ENCODE measurements around the gene SP1. TPM values are rescaled to one million over a fixed set of nuclear protein-coding genes. Genes with fewer than 3 reads are reported as not detected.
"Not testable (repeated sequence)": the region's sequence is repeated elsewhere in the genome, so short reads cannot be mapped to it uniquely, and the experiment has no call there.

SP1 gene
- polyA plus RNA-seq, 2 donors: 21.6 to 22.3 TPM

DNA sequence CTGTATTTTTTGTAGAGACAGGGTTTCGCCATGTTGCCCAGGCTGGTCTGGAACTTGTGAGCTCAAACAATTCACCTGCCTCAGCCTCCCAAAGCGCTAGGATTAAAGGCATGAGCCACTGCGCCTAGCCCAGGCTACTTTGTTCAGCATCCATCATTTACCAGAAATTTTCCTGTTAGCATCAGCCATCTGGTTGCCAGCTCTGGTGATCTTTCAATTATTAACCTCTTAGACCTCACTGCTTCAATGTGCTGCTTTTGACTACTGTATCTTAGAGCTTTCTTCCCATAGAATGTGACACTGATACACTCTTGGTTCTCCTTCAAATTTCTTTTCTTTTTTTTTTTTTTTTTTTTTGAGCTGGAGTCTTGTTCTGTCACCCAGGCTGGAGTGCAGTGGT, 38.2 kb downstream of the SP1 start:
- Histone ChIP-seq H3K9me3 (ENCODE audit: control insufficient read depth in 2 of 2, insufficient read depth in 1 of 2, low read depth in 1 of 2, low read length in 1 of 2) (no peaks in the 10 kb centered on the region), H3K27me3 (ENCODE audit: control insufficient read depth in 1 of 2, insufficient read depth in 2 of 2, low read length in 2 of 2) (no peaks in the 10 kb centered on the region), H3K36me3 (ENCODE audit: control insufficient read depth in 2 of 2, insufficient read depth in 2 of 2, low read length in 1 of 2) (peaks cover 2 to 3% of the 10 kb centered on the region in 2 donors), H3K4me1 (ENCODE audit: control insufficient read depth in 2 of 2, insufficient read depth in 2 of 2, low read length in 1 of 2) (no peaks in the 10 kb centered on the region), H3K27ac (ENCODE audit: low read depth in 2 of 2, low read length in 1 of 2) (no peak overlapping the region), H3K4me3 (ENCODE audit: low read depth in 1 of 2, low read length in 2 of 2) (no peak overlapping the region)
- WGBS, 2 donors: 73 to 85% methylated on average over 3 of the region's 3 CpGs

DNA sequence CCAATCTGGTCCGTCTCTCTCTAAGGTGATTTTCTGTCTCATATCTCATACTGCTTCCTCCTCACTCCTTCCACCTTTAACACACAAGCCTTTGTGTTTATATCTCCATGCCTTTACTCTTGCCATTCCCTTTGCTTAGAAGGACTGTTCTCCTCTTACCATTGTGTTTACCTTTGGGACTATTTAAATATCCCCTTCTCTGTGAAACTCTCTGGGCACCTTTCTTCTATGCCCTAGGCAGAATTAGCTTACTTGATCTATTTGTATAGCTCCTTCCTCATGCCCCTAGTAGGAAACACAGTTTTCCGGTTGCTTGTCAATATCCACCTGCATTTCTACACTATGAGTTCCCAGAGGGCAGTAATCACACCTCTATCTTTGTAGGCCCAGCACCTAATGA, 39.8 kb downstream of the SP1 start:
- Histone ChIP-seq H3K4me1 (ENCODE audit: control insufficient read depth in 2 of 2, insufficient read depth in 2 of 2, low read length in 1 of 2) (no peaks in the 10 kb centered on the region), H3K27ac (ENCODE audit: low read depth in 2 of 2, low read length in 1 of 2) (no peak overlapping the region), H3K9me3 (ENCODE audit: control insufficient read depth in 2 of 2, insufficient read depth in 1 of 2, low read depth in 1 of 2, low read length in 1 of 2) (no peaks in the 10 kb centered on the region), H3K27me3 (ENCODE audit: control insufficient read depth in 1 of 2, insufficient read depth in 2 of 2, low read length in 2 of 2) (no peaks in the 10 kb centered on the region), H3K4me3 (ENCODE audit: low read depth in 1 of 2, low read length in 2 of 2) (no peak overlapping the region), H3K36me3 (ENCODE audit: control insufficient read depth in 2 of 2, insufficient read depth in 2 of 2, low read length in 1 of 2) (peaks cover under 1% of the 10 kb centered on the region in 2 donors)
- 80 to 87% methylated on average over 2 of the region's 2 CpGs for WGBS, 2 donors

DNA sequence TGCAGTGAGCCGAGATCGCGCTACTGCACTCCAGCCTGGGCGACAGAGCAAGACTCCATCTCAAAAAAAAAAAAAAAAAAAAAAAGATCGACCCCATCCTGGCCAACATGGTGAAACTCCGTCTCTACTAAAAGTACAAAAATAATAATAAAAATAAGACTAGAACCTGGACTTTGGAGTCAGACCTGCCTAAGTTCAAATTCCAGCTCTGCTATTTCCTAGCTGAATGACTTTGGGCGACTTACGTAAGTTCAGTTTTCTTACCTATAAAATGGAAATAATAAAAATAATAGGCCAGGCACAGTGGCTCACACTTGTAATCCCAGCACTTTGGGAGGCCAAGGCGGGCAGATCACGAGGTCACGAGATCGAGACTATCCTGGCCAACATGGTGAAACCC, 42.3 kb downstream of the SP1 start:
- not testable (repeated sequence) for H3K4me1 ChIP-seq (ENCODE audit: control insufficient read depth in 2 of 2, insufficient read depth in 2 of 2, low read length in 1 of 2); H3K27me3 ChIP-seq (ENCODE audit: control insufficient read depth in 1 of 2, insufficient read depth in 2 of 2, low read length in 2 of 2); H3K9me3 ChIP-seq (ENCODE audit: control insufficient read depth in 2 of 2, insufficient read depth in 1 of 2, low read depth in 1 of 2, low read length in 1 of 2); H3K36me3 ChIP-seq (ENCODE audit: control insufficient read depth in 2 of 2, insufficient read depth in 2 of 2, low read length in 1 of 2); H3K27ac ChIP-seq (ENCODE audit: low read depth in 2 of 2, low read length in 1 of 2); H3K4me3 ChIP-seq (ENCODE audit: low read depth in 1 of 2, low read length in 2 of 2)
- 83 to 90% methylated on average over 9 to 12 of the region's 12 CpGs for WGBS, 2 donors

DNA sequence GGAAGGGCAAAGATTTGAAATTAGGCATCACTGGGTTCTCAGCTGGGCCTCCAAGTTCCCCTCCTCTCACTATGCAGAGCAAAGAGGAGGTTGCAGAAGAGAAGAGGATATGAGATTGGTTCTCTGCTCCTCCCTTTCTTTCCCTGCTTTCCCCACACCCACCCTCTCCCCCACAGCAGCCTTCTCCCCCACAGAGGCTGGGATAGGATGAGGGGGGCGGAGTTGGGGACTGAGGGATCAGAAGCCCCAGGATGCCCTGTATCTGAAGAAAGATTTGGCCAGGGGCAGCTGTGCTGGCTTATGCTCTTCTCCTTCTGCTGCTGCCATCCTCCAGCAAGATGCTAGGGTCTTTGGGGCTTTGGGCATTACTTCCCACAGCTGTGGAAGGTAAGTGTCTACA, 43.6 kb downstream of the SP1 start, which contains the start of gene AMHR2:
Gene AMHR2 (plus strand): TSS at position 259 of the 400 bp plus-strand sequence. CDS start 80 bp downstream, at position 339.
- H3K27ac ChIP-seq (ENCODE audit: low read depth in 2 of 2, low read length in 1 of 2): no peak within 1 kb of the TSS
- no peaks in the 10 kb centered on the region for H3K9me3 ChIP-seq (ENCODE audit: control insufficient read depth in 2 of 2, insufficient read depth in 1 of 2, low read depth in 1 of 2, low read length in 1 of 2)
- WGBS, 2 donors: 92 to 100% methylated on average over 1 of the region's 1 CpG
- no peaks in the 10 kb centered on the region for H3K36me3 ChIP-seq (ENCODE audit: control insufficient read depth in 2 of 2, insufficient read depth in 2 of 2, low read length in 1 of 2)
- H3K4me1 ChIP-seq (ENCODE audit: control insufficient read depth in 2 of 2, insufficient read depth in 2 of 2, low read length in 1 of 2): no peaks in the 10 kb centered on the region
- no peaks in the 10 kb centered on the region for H3K27me3 ChIP-seq (ENCODE audit: control insufficient read depth in 1 of 2, insufficient read depth in 2 of 2, low read length in 2 of 2)
- H3K4me3 ChIP-seq (ENCODE audit: low read depth in 1 of 2, low read length in 2 of 2): no peak within 1 kb of the TSS

DNA sequence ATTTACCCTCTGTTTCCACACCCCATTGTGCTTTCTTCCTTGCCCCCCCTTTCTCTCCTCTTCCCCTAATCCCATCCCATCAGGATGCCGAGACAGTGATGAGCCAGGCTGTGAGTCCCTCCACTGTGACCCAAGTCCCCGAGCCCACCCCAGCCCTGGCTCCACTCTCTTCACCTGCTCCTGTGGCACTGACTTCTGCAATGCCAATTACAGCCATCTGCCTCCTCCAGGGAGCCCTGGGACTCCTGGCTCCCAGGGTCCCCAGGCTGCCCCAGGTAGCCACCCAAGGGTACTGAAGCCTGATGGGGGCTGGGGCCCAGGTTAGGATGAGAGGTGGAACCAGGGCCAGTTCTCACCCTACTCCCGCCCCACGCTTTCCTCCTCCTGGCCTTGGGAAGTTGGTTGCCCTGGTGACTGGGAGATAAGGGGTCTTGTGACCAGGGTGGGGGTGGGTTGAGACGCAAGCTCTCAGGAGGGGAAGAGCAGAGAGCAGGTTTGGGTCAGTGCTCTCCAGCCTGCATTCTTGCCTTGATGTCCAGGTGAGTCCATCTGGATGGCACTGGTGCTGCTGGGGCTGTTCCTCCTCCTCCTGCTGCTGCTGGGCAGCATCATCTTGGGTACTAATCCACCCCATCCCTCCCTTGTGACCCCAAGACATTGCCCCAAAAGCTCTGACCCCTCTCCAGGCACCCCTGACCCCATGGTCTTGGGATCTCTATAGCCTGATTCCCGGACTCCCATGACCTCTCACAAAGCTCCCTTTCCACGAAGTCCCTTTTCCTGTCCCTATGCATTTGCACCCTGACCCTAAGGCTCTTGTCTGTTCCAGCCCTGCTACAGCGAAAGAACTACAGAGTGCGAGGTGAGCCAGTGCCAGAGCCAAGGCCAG, 44.9 kb downstream of the SP1 start:
- no peaks in the 10 kb centered on the region for H3K9me3 ChIP-seq (ENCODE audit: control insufficient read depth in 2 of 2, insufficient read depth in 1 of 2, low read depth in 1 of 2, low read length in 1 of 2)
- H3K4me3 ChIP-seq (ENCODE audit: low read depth in 1 of 2, low read length in 2 of 2): no peak overlapping the region
- no peaks in the 10 kb centered on the region for H3K36me3 ChIP-seq (ENCODE audit: control insufficient read depth in 2 of 2, insufficient read depth in 2 of 2, low read length in 1 of 2)
- no peak overlapping the region for H3K27ac ChIP-seq (ENCODE audit: low read depth in 2 of 2, low read length in 1 of 2)
- no peaks in the 10 kb centered on the region for H3K27me3 ChIP-seq (ENCODE audit: control insufficient read depth in 1 of 2, insufficient read depth in 2 of 2, low read length in 2 of 2)
- WGBS, 2 donors: 65 to 84% methylated on average over 9 of the region's 9 CpGs
- H3K4me1 ChIP-seq (ENCODE audit: control insufficient read depth in 2 of 2, insufficient read depth in 2 of 2, low read length in 1 of 2): no peaks in the 10 kb centered on the region

DNA sequence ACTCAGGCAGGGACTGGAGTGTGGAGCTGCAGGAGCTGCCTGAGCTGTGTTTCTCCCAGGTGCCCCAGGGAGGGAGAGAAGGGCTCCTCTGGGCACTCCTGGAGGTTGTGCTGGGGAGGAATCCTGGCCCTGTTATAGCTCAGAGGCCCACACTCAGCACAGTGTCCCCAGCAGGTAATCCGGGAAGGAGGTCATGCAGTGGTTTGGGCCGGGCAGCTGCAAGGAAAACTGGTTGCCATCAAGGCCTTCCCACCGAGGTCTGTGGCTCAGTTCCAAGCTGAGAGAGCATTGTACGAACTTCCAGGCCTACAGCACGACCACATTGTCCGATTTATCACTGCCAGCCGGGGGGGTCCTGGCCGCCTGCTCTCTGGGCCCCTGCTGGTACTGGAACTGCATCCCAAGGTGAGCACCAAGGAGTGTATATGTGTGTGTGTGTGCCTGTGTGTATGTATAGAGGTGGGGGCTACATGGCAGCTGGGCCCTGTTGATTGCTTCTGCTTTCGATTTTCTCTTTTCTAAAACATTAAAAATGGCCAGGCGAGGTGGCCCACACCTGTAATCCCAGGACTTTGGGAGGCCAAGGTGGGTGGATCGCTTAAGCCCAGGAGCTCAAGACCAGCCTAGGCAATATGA, 45.7 kb downstream of the SP1 start:
- 68 to 80% methylated on average over 10 to 11 of the region's 11 CpGs for WGBS, 2 donors
- no peaks in the 10 kb centered on the region for H3K36me3 ChIP-seq (ENCODE audit: control insufficient read depth in 2 of 2, insufficient read depth in 2 of 2, low read length in 1 of 2)
- H3K4me3 ChIP-seq (ENCODE audit: low read depth in 1 of 2, low read length in 2 of 2): no peak overlapping the region
- no peaks in the 10 kb centered on the region for H3K27me3 ChIP-seq (ENCODE audit: control insufficient read depth in 1 of 2, insufficient read depth in 2 of 2, low read length in 2 of 2)
- H3K4me1 ChIP-seq (ENCODE audit: control insufficient read depth in 2 of 2, insufficient read depth in 2 of 2, low read length in 1 of 2): no peaks in the 10 kb centered on the region
- H3K27ac ChIP-seq (ENCODE audit: low read depth in 2 of 2, low read length in 1 of 2): no peak overlapping the region
- no peaks in the 10 kb centered on the region for H3K9me3 ChIP-seq (ENCODE audit: control insufficient read depth in 2 of 2, insufficient read depth in 1 of 2, low read depth in 1 of 2, low read length in 1 of 2)

DNA sequence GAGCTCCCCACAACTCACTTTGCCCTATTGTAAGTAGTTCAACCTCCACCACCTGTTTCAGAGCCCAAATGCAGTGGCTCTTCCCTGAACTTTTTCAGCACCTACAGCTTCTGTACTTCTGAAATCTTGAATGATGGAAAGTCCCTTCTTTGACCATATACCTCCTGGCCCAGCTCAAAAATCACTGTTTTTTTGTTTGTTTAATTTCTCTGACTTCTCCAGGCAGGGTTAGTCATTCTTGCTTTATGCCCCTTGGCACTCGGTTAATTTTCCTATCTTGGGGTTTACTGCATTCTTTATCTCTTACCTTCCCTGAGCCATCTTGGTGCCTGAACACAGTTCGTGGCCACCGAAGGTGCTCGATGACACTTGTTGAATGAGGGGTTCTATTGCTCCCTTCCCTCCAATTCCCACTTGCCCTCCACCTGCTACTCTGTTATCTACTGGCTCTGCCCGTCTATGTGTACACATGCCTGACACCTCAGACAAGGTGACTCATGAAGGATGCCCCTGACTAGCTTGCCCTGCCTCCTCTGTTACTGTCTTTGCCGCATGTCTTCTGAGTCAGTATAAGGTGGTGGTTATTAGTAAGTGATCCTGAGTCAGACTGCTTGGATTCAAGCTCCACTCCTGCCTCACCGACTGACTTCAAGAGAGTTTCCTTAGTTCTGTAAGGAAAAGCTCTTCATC, 48.1 kb downstream of the SP1 start:
- Histone ChIP-seq H3K9me3 (ENCODE audit: control insufficient read depth in 2 of 2, insufficient read depth in 1 of 2, low read depth in 1 of 2, low read length in 1 of 2) (no peaks in the 10 kb centered on the region), H3K4me3 (ENCODE audit: low read depth in 1 of 2, low read length in 2 of 2) (no peak overlapping the region), H3K27ac (ENCODE audit: low read depth in 2 of 2, low read length in 1 of 2) (no peak overlapping the region), H3K27me3 (ENCODE audit: control insufficient read depth in 1 of 2, insufficient read depth in 2 of 2, low read length in 2 of 2) (no peaks in the 10 kb centered on the region), H3K4me1 (ENCODE audit: control insufficient read depth in 2 of 2, insufficient read depth in 2 of 2, low read length in 1 of 2) (no peaks in the 10 kb centered on the region), H3K36me3 (ENCODE audit: control insufficient read depth in 2 of 2, insufficient read depth in 2 of 2, low read length in 1 of 2) (no peaks in the 10 kb centered on the region)
- WGBS, 2 donors: 61 to 63% methylated on average over 7 of the region's 7 CpGs

DNA sequence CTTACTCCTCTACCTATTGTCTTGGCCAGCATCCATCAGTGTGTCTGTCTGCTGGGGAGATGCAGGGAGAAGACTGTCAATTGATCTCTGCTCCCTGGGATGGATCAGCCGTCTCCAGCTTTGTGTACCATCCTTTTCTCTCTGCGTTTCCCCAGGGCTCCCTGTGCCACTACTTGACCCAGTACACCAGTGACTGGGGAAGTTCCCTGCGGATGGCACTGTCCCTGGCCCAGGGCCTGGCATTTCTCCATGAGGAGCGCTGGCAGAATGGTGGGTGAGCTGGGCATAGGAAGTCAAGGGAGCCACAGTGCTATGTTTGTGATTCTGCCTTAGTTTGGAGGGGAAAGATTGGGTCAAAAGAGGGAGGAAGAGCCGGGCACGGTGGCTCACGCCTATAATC, 48.8 kb downstream of the SP1 start:
- WGBS, 2 donors: 86 to 91% methylated on average over 7 of the region's 7 CpGs
- no peak overlapping the region for H3K4me3 ChIP-seq (ENCODE audit: low read depth in 1 of 2, low read length in 2 of 2)
- no peaks in the 10 kb centered on the region for H3K9me3 ChIP-seq (ENCODE audit: control insufficient read depth in 2 of 2, insufficient read depth in 1 of 2, low read depth in 1 of 2, low read length in 1 of 2)
- H3K36me3 ChIP-seq (ENCODE audit: control insufficient read depth in 2 of 2, insufficient read depth in 2 of 2, low read length in 1 of 2): no peaks in the 10 kb centered on the region
- H3K27me3 ChIP-seq (ENCODE audit: control insufficient read depth in 1 of 2, insufficient read depth in 2 of 2, low read length in 2 of 2): no peaks in the 10 kb centered on the region
- no peaks in the 10 kb centered on the region for H3K4me1 ChIP-seq (ENCODE audit: control insufficient read depth in 2 of 2, insufficient read depth in 2 of 2, low read length in 1 of 2)
- no peak overlapping the region for H3K27ac ChIP-seq (ENCODE audit: low read depth in 2 of 2, low read length in 1 of 2)

DNA sequence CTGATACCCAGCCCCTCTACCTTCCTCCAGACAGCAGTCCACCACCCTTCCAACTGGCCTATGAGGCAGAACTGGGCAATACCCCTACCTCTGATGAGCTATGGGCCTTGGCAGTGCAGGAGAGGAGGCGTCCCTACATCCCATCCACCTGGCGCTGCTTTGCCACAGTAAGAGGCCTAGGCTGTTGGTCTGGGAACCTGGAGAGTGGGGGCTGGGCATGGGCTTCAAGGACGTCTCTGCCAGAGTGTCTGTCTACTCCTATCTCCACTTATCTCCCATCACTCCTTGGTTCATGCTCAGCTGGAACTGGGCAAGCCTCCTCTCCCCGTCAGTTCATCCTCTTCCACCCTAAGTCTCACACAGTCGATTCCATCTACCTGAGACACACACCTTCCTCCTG, 50.1 kb downstream of the SP1 start:
- 82 to 88% methylated on average over 5 of the region's 5 CpGs for WGBS, 2 donors
- Histone ChIP-seq H3K27ac (ENCODE audit: low read depth in 2 of 2, low read length in 1 of 2) (no peak overlapping the region), H3K4me1 (ENCODE audit: control insufficient read depth in 2 of 2, insufficient read depth in 2 of 2, low read length in 1 of 2) (no peaks in the 10 kb centered on the region)

More for the DNA sequence above, 50.1 kb downstream of the SP1 start:
- Histone ChIP-seq H3K27me3 (ENCODE audit: control insufficient read depth in 1 of 2, insufficient read depth in 2 of 2, low read length in 2 of 2) (no peaks in the 10 kb centered on the region), H3K36me3 (ENCODE audit: control insufficient read depth in 2 of 2, insufficient read depth in 2 of 2, low read length in 1 of 2) (no peaks in the 10 kb centered on the region), H3K9me3 (ENCODE audit: control insufficient read depth in 2 of 2, insufficient read depth in 1 of 2, low read depth in 1 of 2, low read length in 1 of 2) (no peaks in the 10 kb centered on the region), H3K4me3 (ENCODE audit: low read depth in 1 of 2, low read length in 2 of 2) (no peak overlapping the region)
